SK-N-SH (cell line): ENCODE measurements around the gene CYFIP1. TPM values are rescaled to one million over a fixed set of nuclear protein-coding genes. Genes with fewer than 3 reads are reported as not detected.

ENCODE experiments used
- CTCF ChIA-PET: fragments of 300-600, 350-600 bp; formaldehyde crosslinking; extraction: SDS; loops from one replicate; lab custom pipeline; 2021; lab: Yijun Ruan, JAX
- POLR2A ChIA-PET: fragments of 350-600 bp; sonication (Branson Sonifier 250); formaldehyde crosslinking; extraction: SDS; loops from one replicate; lab custom pipeline; 2020; ENCODE audit warnings: antibody characterized with exemption, inconsistent platforms; lab: Yijun Ruan, JAX
- DNase-seq: peaks from one replicate; pipeline ENCODE4 v3.0.0; 2012
- H2AFZ ChIP-seq: fragments of 200-600 bp; sonication (generic); 2 replicates; pipeline ENCODE4 v1.8.1; 2016; ENCODE audit warnings: antibody characterized with exemption, mild to moderate bottlenecking, low read depth
- H3F3A ChIP-seq: fragments of 200-600 bp; sonication (generic); replicated peaks from 2 replicates; pipeline ENCODE3; 2016; ENCODE audit warnings: antibody characterized with exemption, mild to moderate bottlenecking; ENCODE audit not compliant: insufficient read depth
- H3K27ac ChIP-seq, 2 experiments: fragments of 200-500 bp in 1 of 2; fragments of 200-600 bp in 1 of 2; sonication (Bioruptor generic) in 1 of 2; sonication (generic), shearing (Covaris generic) in 1 of 2; 2 replicates each; pipeline versions ENCODE4 v1.5.1 to v1.6.1; 2014 to 2016; ENCODE audit warnings: low read depth in 2 of 2, inconsistent platforms in 1 of 2, low read length in 1 of 2, mild to moderate bottlenecking in 1 of 2, mixed read lengths in 1 of 2
- H3K27me3 ChIP-seq: fragments of 200-600 bp; sonication (generic), shearing (Covaris generic); 2 replicates; pipeline ENCODE4 v1.6.1; 2016; ENCODE audit warnings: mixed run types; ENCODE audit not compliant: insufficient read depth
- H3K36me3 ChIP-seq, 2 experiments: fragments of 200-500 bp in 1 of 2; fragments of 200-600 bp in 1 of 2; sonication (Bioruptor generic) in 1 of 2; sonication (generic) in 1 of 2; replicated peaks in 1 of 2; 2 replicates each; pipeline versions ENCODE3 to v1.5.1; 2014 to 2016; ENCODE audit warnings: low read length in 1 of 2, mild to moderate bottlenecking in 1 of 2; ENCODE audit not compliant: insufficient read depth in 2 of 2, control insufficient read depth in 1 of 2
- H3K4me1 ChIP-seq, 2 experiments: fragments of 200-500 bp in 1 of 2; fragments of 200-600 bp in 1 of 2; sonication (Bioruptor generic) in 1 of 2; sonication (generic), shearing (Covaris generic) in 1 of 2; 2 replicates each; pipeline versions ENCODE4 v1.5.1 to v1.6.1; 2014 to 2016; ENCODE audit warnings: low read depth in 1 of 2, low read length in 1 of 2, mixed run types in 1 of 2; ENCODE audit not compliant: insufficient read depth in 2 of 2, control insufficient read depth in 1 of 2
- H3K4me2 ChIP-seq: fragments of 200-600 bp; sonication (generic), shearing (Covaris generic); 2 replicates; pipeline ENCODE4 v1.6.1; 2017; ENCODE audit warnings: mixed run types
- H3K4me3 ChIP-seq, 2 experiments: fragments of 200-500 bp in 1 of 2; fragments of 200-600 bp in 1 of 2; sonication (Bioruptor generic) in 1 of 2; sonication (generic), shearing (Covaris generic) in 1 of 2; 2 replicates each; pipeline versions ENCODE4 v1.5.1 to v1.8.1; 2014 to 2016; ENCODE audit warnings: low read depth in 2 of 2, inconsistent platforms in 1 of 2, low read length in 1 of 2, mild to moderate bottlenecking in 1 of 2, mixed read lengths in 1 of 2, moderate library complexity in 1 of 2
- H3K79me2 ChIP-seq: fragments of 200-600 bp; sonication (generic); 2 replicates; pipeline ENCODE4 v1.8.1; 2017; ENCODE audit warnings: mild to moderate bottlenecking; ENCODE audit not compliant: insufficient read depth
- H3K9ac ChIP-seq: fragments of 200-600 bp; sonication (generic); 2 replicates; pipeline ENCODE4 v1.6.1; 2017; ENCODE audit warnings: mixed run types
- H3K9me2 ChIP-seq: fragments of 200-600 bp; sonication (generic); 2 replicates; pipeline ENCODE4 v1.6.1; 2017; ENCODE audit warnings: mixed run types
- H3K9me3 ChIP-seq: fragments of 200-600 bp; sonication (generic); 2 replicates; pipeline ENCODE4 v1.6.1; 2017; ENCODE audit warnings: mixed run types, mild to moderate bottlenecking, moderate library complexity
- H4K20me1 ChIP-seq: fragments of 200-600 bp; sonication (generic); 2 replicates; pipeline ENCODE4 v1.6.1; 2017; ENCODE audit warnings: mild to moderate bottlenecking, mixed run types; ENCODE audit not compliant: insufficient read depth
- CTCF ChIP-seq: fragments of 200-600 bp; sonication (generic); IDR thresholded peaks from 2 replicates; pipeline ENCODE4 v1.6.1; 2017; ENCODE audit warnings: antibody characterized with exemption, mild to moderate bottlenecking, moderate library complexity
- EP300 ChIP-seq, 2 experiments: IDR thresholded peaks; 2 replicates each; pipeline versions ENCODE4 v1.4.0 to v1.6.1; 2012; ENCODE audit warnings: borderline replicate concordance in 1 of 2, low read depth in 1 of 2, low read length in 1 of 2
- EZH2phosphoT487 ChIP-seq: fragments of 200-600 bp; sonication (generic); IDR thresholded peaks from 2 replicates; pipeline ENCODE4 v1.6.1; 2017; ENCODE audit warnings: low read depth, mixed run types, mild to moderate bottlenecking, antibody characterized with exemption, moderate library complexity, borderline replicate concordance
- FOSL2 ChIP-seq: IDR thresholded peaks from 2 replicates; pipeline ENCODE4 v1.4.0; 2012; ENCODE audit warnings: low read depth, mild to moderate bottlenecking, moderate library complexity, borderline replicate concordance
- FOXJ3 ChIP-seq: sonication (generic); formaldehyde crosslinking; IDR thresholded peaks from 2 replicates; pipeline ENCODE4 v1.5.1; 2020; ENCODE audit warnings: mild to moderate bottlenecking, missing genetic modification reagents
- IRF3 ChIP-seq: fragments of 150-350 bp; IDR thresholded peaks from 2 replicates; pipeline ENCODE4 v1.6.1; 2016; ENCODE audit warnings: mild to moderate bottlenecking, low read depth, low read length
- MXI1 ChIP-seq: IDR thresholded peaks from 2 replicates; pipeline ENCODE4 v1.6.1; 2012; ENCODE audit warnings: mild to moderate bottlenecking, low read depth, low read length, improper control_type of control experiment
- RCOR1 ChIP-seq: fragments of 150-350 bp; IDR thresholded peaks from 2 replicates; pipeline ENCODE4 v1.6.1; 2017; ENCODE audit warnings: antibody characterized with exemption, low read length
- RXRA ChIP-seq: IDR thresholded peaks from 2 replicates; pipeline ENCODE4 v1.4.0; 2012; ENCODE audit warnings: low read depth, mild to moderate bottlenecking, borderline replicate concordance
- SMC3 ChIP-seq: IDR thresholded peaks from 2 replicates; pipeline ENCODE4 v1.6.1; 2012; ENCODE audit warnings: low read depth, low read length, improper control_type of control experiment
- TCF12 ChIP-seq: IDR thresholded peaks from 2 replicates; pipeline ENCODE4 v1.4.0; 2012
- WGBS: methylation state at CpG from one replicate; pipeline ENCODE4 v1.1.6; 2017; ENCODE audit warnings: low lambda C conversion rate; 5-methylcytosine and 5-hydroxymethylcytosine counted together
- polyA plus RNA-seq, 3 experiments: library from polyadenylated mRNA; depleted of rRNA; stranded (reverse); fragments of >200 nt; gene quantifications; 2 replicates each; pipeline ENCODE4 v1.2.3, GENCODE V29; 2012
- TF ChIP-seq, protein P1 (sequence below): IDR thresholded peaks from 2 replicates; pipeline ENCODE4 v1.4.0; 2012; ENCODE audit warnings: low read depth, borderline replicate concordance

The CYFIP1 gene
- polyA plus RNA-seq, 1 of the 3 experiments (the other 2 are of a cell fraction), result 53.4 TPM

DNA sequence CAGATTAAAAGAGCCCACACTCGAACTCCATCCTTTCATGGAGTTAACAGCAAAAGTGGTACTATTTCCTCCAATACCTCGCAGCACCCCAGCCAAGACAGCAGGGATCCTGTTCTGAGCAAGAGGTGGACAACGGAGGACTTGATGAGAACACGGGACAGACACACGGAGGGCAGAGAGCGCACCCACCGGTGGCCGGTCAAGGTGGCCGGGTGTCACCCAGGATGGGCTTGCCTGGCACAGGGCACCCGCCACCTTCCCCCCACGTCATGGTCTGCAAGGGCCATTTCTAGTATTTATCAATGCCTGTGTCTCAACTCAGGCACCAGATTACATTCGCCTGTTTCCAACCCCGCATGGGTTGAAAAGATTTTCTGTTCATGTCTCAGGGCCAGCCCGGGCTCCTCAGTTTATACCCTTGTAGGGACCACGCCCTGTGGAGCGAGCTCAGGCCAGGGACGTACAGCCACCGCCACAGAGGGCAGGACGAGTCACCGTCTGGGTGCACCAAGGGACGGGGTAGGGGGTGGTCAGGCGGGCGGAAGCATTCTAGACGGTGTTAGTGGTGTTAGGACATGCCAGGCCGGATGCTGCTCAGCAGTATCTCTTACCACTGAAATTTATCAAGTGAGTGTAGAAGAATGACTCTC lies 64.2 kb downstream of the CYFIP1 start:
- CTCF ChIA-PET, result no interaction called here
- H3K27ac ChIP-seq, result no peak overlapping the region
- no peak for TF ChIP-seq IRF3
- TF ChIP-seq TCF12, result no peak
- TF ChIP-seq, protein P1, sequence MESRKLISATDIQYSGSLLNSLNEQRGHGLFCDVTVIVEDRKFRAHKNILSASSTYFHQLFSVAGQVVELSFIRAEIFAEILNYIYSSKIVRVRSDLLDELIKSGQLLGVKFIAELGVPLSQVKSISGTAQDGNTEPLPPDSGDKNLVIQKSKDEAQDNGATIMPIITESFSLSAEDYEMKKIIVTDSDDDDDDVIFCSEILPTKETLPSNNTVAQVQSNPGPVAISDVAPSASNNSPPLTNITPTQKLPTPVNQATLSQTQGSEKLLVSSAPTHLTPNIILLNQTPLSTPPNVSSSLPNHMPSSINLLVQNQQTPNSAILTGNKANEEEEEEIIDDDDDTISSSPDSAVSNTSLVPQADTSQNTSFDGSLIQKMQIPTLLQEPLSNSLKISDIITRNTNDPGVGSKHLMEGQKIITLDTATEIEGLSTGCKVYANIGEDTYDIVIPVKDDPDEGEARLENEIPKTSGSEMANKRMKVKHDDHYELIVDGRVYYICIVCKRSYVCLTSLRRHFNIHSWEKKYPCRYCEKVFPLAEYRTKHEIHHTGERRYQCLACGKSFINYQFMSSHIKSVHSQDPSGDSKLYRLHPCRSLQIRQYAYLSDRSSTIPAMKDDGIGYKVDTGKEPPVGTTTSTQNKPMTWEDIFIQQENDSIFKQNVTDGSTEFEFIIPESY, result no peak
- TF ChIP-seq RXRA, result no peak
- no peak for TF ChIP-seq FOSL2
- no peak for TF ChIP-seq EP300 (IDR thresholded peaks at IDR 0.05; ENCODE audit: borderline replicate concordance in 1 of 2, low read depth in 1 of 2, low read length in 1 of 2)
- TF ChIP-seq EZH2phosphoT487, result no peak
- TF ChIP-seq SMC3, result no peak
- TF ChIP-seq MXI1, result no peak
- no peak for TF ChIP-seq RCOR1
- TF ChIP-seq FOXJ3, result no peak
- no peak for TF ChIP-seq CTCF
- TF ChIP-seq, all 33 proteins: peak for 0
- Histone ChIP-seq H4K20me1 (no peaks in the 10 kb centered on the region), H3K9me3 (no peaks in the 10 kb centered on the region), H3K9ac (no peak overlapping the region), H3K36me3 (peaks cover 10 to 57% of the 10 kb centered on the region in 2 experiments), H3K27me3 (no peaks in the 10 kb centered on the region), H3K4me1 (no peaks in the 10 kb centered on the region), H3K79me2 (no peaks in the 10 kb centered on the region), H3K4me2 (no peak overlapping the region), H2AFZ (no peak overlapping the region), H3K4me3 (no peak overlapping the region), H3K9me2 (no peaks in the 10 kb centered on the region), H3F3A (no peaks in the 10 kb centered on the region)
- WGBS, result 95% methylated on average over 24 of the region's 25 CpGs
- POLR2A ChIA-PET, result no interaction called here
- no peak for DNase-seq
